ENCODE measurements around the gene SLC7A1. TPM values are rescaled to one million over a fixed set of nuclear protein-coding genes. Genes with fewer than 3 reads are reported as not detected.
A peak's percentile ranks its signal among the peaks of the same experiment; 100 is the strongest.

The SLC7A1 gene
- total and polyA plus RNA-seq, 2 of the 4 experiments (the other 2 are of a cell fraction) = 9.7 to 22.3 TPM

GRCh38 chr13:29502391-29503008, 93.0 kb downstream of the SLC7A1 start:
- no peak overlapping the region for H2AK9ac ChIP-seq (replicated peaks; ENCODE audit: low read depth, low read length, poor library complexity)
- no peak overlapping the region for H2BK5ac ChIP-seq (ENCODE audit: low read depth, low read length, poor library complexity, severe bottlenecking)
- no peaks in the 10 kb centered on the region for H3K36me3 ChIP-seq (ENCODE audit: control insufficient read depth, insufficient read depth, low read length)
- H3K23ac ChIP-seq (ENCODE audit: low read depth, low read length) = no peak overlapping the region
- no peak overlapping the region for H3K18ac ChIP-seq (ENCODE audit: low read depth, low read length)
- no peak overlapping the region for H4K5ac ChIP-seq (ENCODE audit: low read depth, low read length)
- peaks cover 22% of the 10 kb centered on the region for H3K27me3 ChIP-seq (ENCODE audit: control insufficient read depth, insufficient read depth, low read length)
- no peak overlapping the region for H3K27ac ChIP-seq (ENCODE audit: insufficient read depth, low read length)
- intact Hi-C loops (cut with micrococcal nuclease) (no loop called here), in situ Hi-C loops (cut with MboI; ENCODE audit: low sequenced_read_pairs) (no loop called here), dilution Hi-C loops (cut with HindIII; ENCODE audit: low sequenced_read_pairs, unreplicated experiment) (no loop called here)
- TF ChIP-seq USF2 (IDR thresholded peaks at IDR 0.05; ENCODE audit: low read depth, low read length) = no peak
- TF ChIP-seq RCOR1 (IDR thresholded peaks at IDR 0.05; ENCODE audit: insufficient replicate concordance, low read length) = no peak
- no peak for TF ChIP-seq CTCF (conservative IDR thresholded peaks at IDR 0.05; ENCODE audit: low read depth, low read length)
- no peak for TF ChIP-seq CHD1 (IDR thresholded peaks at IDR 0.05; ENCODE audit: low read depth, low read length)
- no peak for TF ChIP-seq NFE2L2 (IDR thresholded peaks at IDR 0.05; ENCODE audit: low read depth, low read length)
- TF ChIP-seq MAZ (IDR thresholded peaks at IDR 0.05; ENCODE audit: borderline replicate concordance, low read depth, low read length) = no peak
- no peak for TF ChIP-seq ELK1 (IDR thresholded peaks at IDR 0.05; ENCODE audit: borderline replicate concordance, low read depth, low read length)
- TF ChIP-seq RAD21 (IDR thresholded peaks at IDR 0.05; ENCODE audit: low read length) = no peak
- no peak for TF ChIP-seq POLR2A (IDR thresholded peaks at IDR 0.05; ENCODE audit: low read depth, low read length)
- no peak for TF ChIP-seq BHLHE40 (IDR thresholded peaks at IDR 0.05; ENCODE audit: low read depth, low read length)
- no peak for TF ChIP-seq MAFK (IDR thresholded peaks at IDR 0.05; ENCODE audit: low read depth, low read length)
- TF ChIP-seq FOS (IDR thresholded peaks at IDR 0.05; ENCODE audit: low read depth, low read length) = no peak
- TF ChIP-seq MXI1 (IDR thresholded peaks at IDR 0.05; ENCODE audit: borderline replicate concordance, low read depth, low read length) = no peak
- no peak for TF ChIP-seq SMC3 (IDR thresholded peaks at IDR 0.05; ENCODE audit: low read depth, low read length)
- peak overlapping the region; percentile 69; the same call in 1 of the 2 replicates for H3K4me2 ChIP-seq (ENCODE audit: low read depth, low read length)
- WGBS, 2 experiments (ENCODE audit: extremely low coverage in 2 of 2, insufficient read length in 1 of 2) = 90% methylated on average over 3 of the region's 13 CpGs; no CpG with 5 or more reads in 1 of the 2 experiments
- no peak overlapping the region for H2AK5ac ChIP-seq (ENCODE audit: low read depth, low read length)
- no peak overlapping the region for H4K8ac ChIP-seq (ENCODE audit: low read depth in 2 of 2, low read length in 2 of 2)
- BruUV-seq (replicated peaks) = no TSS peak
- H3K79me1 ChIP-seq (ENCODE audit: low read depth in 1 of 2, low read length in 2 of 2) = no peaks in the 10 kb centered on the region
- ATAC-seq (ENCODE audit: low read depth) (no peak), DNase-seq (no peak)
- no peaks in the 10 kb centered on the region; the same call in 1 of the 2 replicates for H3K4me1 ChIP-seq (ENCODE audit: control insufficient read depth, insufficient read depth, low read length)
- no peaks in the 10 kb centered on the region for H3K9me1 ChIP-seq (ENCODE audit: insufficient read depth, low read length)
- no peak overlapping the region for H3K9ac ChIP-seq (ENCODE audit: low read depth, low read length)
- H4K91ac ChIP-seq (ENCODE audit: insufficient read depth, low read depth, low read length) = no peak overlapping the region
- H2BK15ac ChIP-seq (ENCODE audit: low read depth, low read length) = no peak overlapping the region
- no peak overlapping the region for H3K14ac ChIP-seq (replicated peaks; ENCODE audit: low read depth, low read length)
- no peak overlapping the region for H2AFZ ChIP-seq (replicated peaks; ENCODE audit: low read length, poor library complexity)
- no peak overlapping the region for H2BK120ac ChIP-seq (ENCODE audit: low read depth, low read length)
- no peak overlapping the region for H2BK20ac ChIP-seq (ENCODE audit: low read depth, low read length)
- no peaks in the 10 kb centered on the region for H3K9me3 ChIP-seq (ENCODE audit: control insufficient read depth, insufficient read depth, low read length)
- CTCF ChIA-PET = interaction anchor here (0.5 to 1.5 kb wide), 2 partner anchors 206 to 222 kb away, joined by 3 to 4 read pairs; no protein-coding TSS in a partner anchor
- no peak overlapping the region for H3K56ac ChIP-seq (ENCODE audit: extremely low read depth, insufficient read depth, low read length)
- H3K4me3 ChIP-seq (ENCODE audit: insufficient read depth, low read depth, low read length) = no peak overlapping the region
- POLR2A ChIA-PET (ENCODE audit: unreplicated experiment) = no interaction called here
- H3K4ac ChIP-seq (ENCODE audit: low read depth, low read length) = no peak overlapping the region
- H4K20me1 ChIP-seq (ENCODE audit: insufficient read depth, low read length) = no peaks in the 10 kb centered on the region
